SH-SY5Y (cell line): Measurements from ENCODE around the gene LIPT1.

ENCODE experiments used
- GATA2 ChIP-seq: IDR thresholded peaks from 2 replicates; pipeline ENCODE4 v1.6.1; 2011; ENCODE audit warnings: mild to moderate bottlenecking, low read depth, low read length
- GATA3 ChIP-seq: IDR thresholded peaks from 2 replicates; pipeline ENCODE4 v1.6.1; 2011; ENCODE audit warnings: low read depth, mild to moderate bottlenecking, low read length, moderate library complexity

- TF ChIP-seq GATA2 (no peak), GATA3 (no peak)
Observed at GRCh38 chr2:99201959-99202678, 47.4 kb downstream of the LIPT1 start.
